Measurements from ENCODE around the gene PALM2AKAP2.
"Not testable (repeated sequence)": the region's sequence is repeated elsewhere in the genome, so short reads cannot be mapped to it uniquely, and the experiment has no call there.

The PALM2AKAP2 gene

GRCh38 chr9:109797006-109797405 is 17.0 kb downstream of the PALM2AKAP2 start:
- no peak overlapping the region for H3K4me3 ChIP-seq (ENCODE audit: low read length)
- DNase-seq (ENCODE audit: low read depth, low spot score) = no peak

GRCh38 chr9:109797509-109797908 is 17.5 kb downstream of the PALM2AKAP2 start:
- no peak for DNase-seq (ENCODE audit: low read depth, low spot score)
- no peak overlapping the region for H3K4me3 ChIP-seq (ENCODE audit: low read length)

- DNase-seq (ENCODE audit: low read depth, low spot score) = peak; percentile 12
Measured at GRCh38 chr9:109799141-109799540, 19.1 kb downstream of the PALM2AKAP2 start.

GRCh38 chr9:109799792-109800191 is 19.8 kb downstream of the PALM2AKAP2 start:
- DNase-seq (ENCODE audit: low read depth, low spot score) = no peak

More at GRCh38 chr9:109799141-109799540, 19.1 kb downstream of the PALM2AKAP2 start:
- no peak overlapping the region for H3K4me3 ChIP-seq (ENCODE audit: low read length)

GRCh38 chr9:109801484-109801883 is 21.5 kb downstream of the PALM2AKAP2 start:
- H3K4me3 ChIP-seq (ENCODE audit: low read length) = no peak overlapping the region
- DNase-seq (ENCODE audit: low read depth, low spot score) = no peak

More at GRCh38 chr9:109799792-109800191, 19.8 kb downstream of the PALM2AKAP2 start:
- no peak overlapping the region for H3K4me3 ChIP-seq (ENCODE audit: low read length)

- H3K4me3 ChIP-seq (ENCODE audit: low read length) = no peak overlapping the region
- DNase-seq (ENCODE audit: low read depth, low spot score) = no peak
Measured at GRCh38 chr9:109802491-109802890, 22.5 kb downstream of the PALM2AKAP2 start.

GRCh38 chr9:109805050-109805449 is 25.1 kb downstream of the PALM2AKAP2 start:
- H3K4me3 ChIP-seq (ENCODE audit: low read length) = no peak overlapping the region
- DNase-seq (ENCODE audit: low read depth, low spot score) = no peak

GRCh38 chr9:109806506-109807115 is 26.6 kb downstream of the PALM2AKAP2 start:
- no peak overlapping the region for H3K4me3 ChIP-seq (ENCODE audit: low read length)
- no peak for DNase-seq (ENCODE audit: low read depth, low spot score)

- no peak overlapping the region for H3K4me3 ChIP-seq (ENCODE audit: low read length)
- no peak for DNase-seq (ENCODE audit: low read depth, low spot score)
Measured at GRCh38 chr9:109811876-109812275, 31.9 kb downstream of the PALM2AKAP2 start.

- DNase-seq (ENCODE audit: low read depth, low spot score) = no peak
- H3K4me3 ChIP-seq (ENCODE audit: low read length) = no peak overlapping the region
Measured at GRCh38 chr9:109812331-109812730, 32.3 kb downstream of the PALM2AKAP2 start.

- no peak for DNase-seq (ENCODE audit: low read depth, low spot score)
- no peak overlapping the region for H3K4me3 ChIP-seq (ENCODE audit: low read length)
Measured at GRCh38 chr9:109812818-109813281, 32.9 kb downstream of the PALM2AKAP2 start.

- no peak for DNase-seq (ENCODE audit: low read depth, low spot score)
- no peak overlapping the region for H3K4me3 ChIP-seq (ENCODE audit: low read length)
Measured at GRCh38 chr9:109813303-109813702, 33.3 kb downstream of the PALM2AKAP2 start.

GRCh38 chr9:109813829-109814228 is 33.8 kb downstream of the PALM2AKAP2 start:
- no peak overlapping the region for H3K4me3 ChIP-seq (ENCODE audit: low read length)
- no peak for DNase-seq (ENCODE audit: low read depth, low spot score)

- no peak for DNase-seq (ENCODE audit: low read depth, low spot score)
- no peak overlapping the region for H3K4me3 ChIP-seq (ENCODE audit: low read length)
Measured at GRCh38 chr9:109815366-109815947, 35.5 kb downstream of the PALM2AKAP2 start.

- DNase-seq (ENCODE audit: low read depth, low spot score) = no peak
- H3K4me3 ChIP-seq (ENCODE audit: low read length) = no peak overlapping the region
Measured at GRCh38 chr9:109816490-109816889, 36.5 kb downstream of the PALM2AKAP2 start.

- DNase-seq (ENCODE audit: low read depth, low spot score) = no peak
- no peak overlapping the region for H3K4me3 ChIP-seq (ENCODE audit: low read length)
Measured at GRCh38 chr9:109817146-109817845, 37.3 kb downstream of the PALM2AKAP2 start.

GRCh38 chr9:109817846-109818472 is 38.0 kb downstream of the PALM2AKAP2 start:
- H3K4me3 ChIP-seq (ENCODE audit: low read length) = no peak overlapping the region

GRCh38 chr9:109821711-109822110 is 41.7 kb downstream of the PALM2AKAP2 start:
- no peak overlapping the region for H3K4me3 ChIP-seq (ENCODE audit: low read length)

More at GRCh38 chr9:109817846-109818472, 38.0 kb downstream of the PALM2AKAP2 start:
- peak; percentile 81 for DNase-seq (ENCODE audit: low read depth, low spot score)

GRCh38 chr9:109825383-109825782 is 45.4 kb downstream of the PALM2AKAP2 start:
- not testable (repeated sequence) for H3K4me3 ChIP-seq (ENCODE audit: low read length); DNase-seq (ENCODE audit: low read depth, low spot score)

More at GRCh38 chr9:109821711-109822110, 41.7 kb downstream of the PALM2AKAP2 start:
- no peak for DNase-seq (ENCODE audit: low read depth, low spot score)

GRCh38 chr9:109826559-109826958 is 46.6 kb downstream of the PALM2AKAP2 start:
- H3K4me3 ChIP-seq (ENCODE audit: low read length) = no peak overlapping the region
- no peak for DNase-seq (ENCODE audit: low read depth, low spot score)
